HEK293T (cell line): ENCODE measurements around the gene DIO3.
"Not testable (repeated sequence)": the region's sequence is repeated elsewhere in the genome, so short reads cannot be mapped to it uniquely, and the experiment has no call there.

Experiments used
- CTCF ChIA-PET: fragments of 350-600 bp; formaldehyde crosslinking; extraction: SDS; loops from one replicate; lab custom pipeline; 2021; ENCODE audit warnings: antibody characterized with exemption, inconsistent platforms; lab: Yijun Ruan, JAX
- POLR2A ChIA-PET: fragments of 350-600 bp; formaldehyde crosslinking; extraction: SDS; loops from one replicate; lab custom pipeline; 2020; ENCODE audit warnings: antibody characterized with exemption, inconsistent platforms; lab: Yijun Ruan, JAX
- DNase-seq: peaks from one replicate; pipeline ENCODE4 v3.0.0; 2012; ENCODE audit warnings: mixed read lengths; ENCODE audit errors: extremely low spot score
- ARNT ChIP-seq: fragments of 450-650 bp; IDR thresholded peaks from 2 replicates; pipeline ENCODE4 v1.6.1; 2017; ENCODE audit warnings: mild to moderate bottlenecking
- BHLHE40 ChIP-seq: fragments of 450-650 bp; IDR thresholded peaks from 2 replicates; pipeline ENCODE4 v1.6.1; 2016; ENCODE audit warnings: mild to moderate bottlenecking, moderate library complexity, borderline replicate concordance
- CTBP1 ChIP-seq: fragments of 450-650 bp; IDR thresholded peaks from 2 replicates; pipeline ENCODE4 v1.6.1; 2016; ENCODE audit warnings: borderline replicate concordance
- ELF4 ChIP-seq: fragments of 450-650 bp; IDR thresholded peaks from 2 replicates; pipeline ENCODE4 v1.6.1; 2017; ENCODE audit warnings: antibody characterized with exemption
- FOXA1 ChIP-seq: fragments of 450-650 bp; IDR thresholded peaks from 2 replicates; pipeline ENCODE4 v1.6.1; 2016; ENCODE audit warnings: mild to moderate bottlenecking
- FOXK2 ChIP-seq: fragments of 450-650 bp; IDR thresholded peaks from 2 replicates; pipeline ENCODE4 v1.6.1; 2016; ENCODE audit warnings: mild to moderate bottlenecking
- FOXM1 ChIP-seq: fragments of 450-650 bp; IDR thresholded peaks from 2 replicates; pipeline ENCODE4 v1.6.1; 2017; ENCODE audit warnings: mild to moderate bottlenecking, borderline replicate concordance
- HDGF ChIP-seq: fragments of 450-650 bp; IDR thresholded peaks from 2 replicates; pipeline ENCODE4 v1.6.1; 2017; ENCODE audit warnings: antibody characterized with exemption, borderline replicate concordance
- L3MBTL2 ChIP-seq: fragments of 450-650 bp; conservative IDR thresholded peaks from 2 replicates; pipeline ENCODE4 v1.6.1; 2016; ENCODE audit warnings: mild to moderate bottlenecking
- LEF1 ChIP-seq: fragments of 450-650 bp; IDR thresholded peaks from 2 replicates; pipeline ENCODE4 v1.6.1; 2017; ENCODE audit warnings: mild to moderate bottlenecking, borderline replicate concordance
- NFRKB ChIP-seq: fragments of 450-650 bp; IDR thresholded peaks from 2 replicates; pipeline ENCODE4 v1.6.1; 2016; ENCODE audit warnings: mild to moderate bottlenecking, moderate library complexity
- PKNOX1 ChIP-seq: fragments of 450-650 bp; IDR thresholded peaks from 2 replicates; pipeline ENCODE4 v1.6.1; 2016
- SP1 ChIP-seq: fragments of 450-650 bp; IDR thresholded peaks from 2 replicates; pipeline ENCODE4 v1.6.1; 2017
- SUZ12 ChIP-seq: fragments of 450-650 bp; IDR thresholded peaks from 2 replicates; pipeline ENCODE4 v1.6.1; 2016; ENCODE audit warnings: mild to moderate bottlenecking
- TARDBP ChIP-seq: fragments of 450-650 bp; IDR thresholded peaks from 2 replicates; pipeline ENCODE4 v1.6.1; 2016
- ZNF384 ChIP-seq: fragments of 450-650 bp; IDR thresholded peaks from 2 replicates; pipeline ENCODE4 v1.6.1; 2016

The DIO3 gene

GRCh38 chr14:101549154-101549553, 12.1 kb upstream of the DIO3 start:
- CTCF ChIA-PET = no interaction called here
- no peak for DNase-seq
- POLR2A ChIA-PET = no interaction called here
- TF ChIP-seq L3MBTL2 (no peak), CTBP1 (no peak), HDGF (no peak)

- DNase-seq, CTCF ChIA-PET, POLR2A ChIA-PET: not testable (repeated sequence)
Observed at GRCh38 chr14:101550202-101550912, 10.9 kb upstream of the DIO3 start.

- ChIA-PET CTCF (no interaction called here), POLR2A (no interaction called here)
- TF ChIP-seq BHLHE40 (no peak), FOXK2 (no peak), ZNF384 (no peak), FOXM1 (no peak), SP1 (no peak), PKNOX1 (no peak), CTBP1 (no peak), ARNT (no peak), SUZ12 (no peak), TARDBP (no peak), HDGF (no peak)
- no peak for DNase-seq
Observed at GRCh38 chr14:101551729-101552595, 9.3 kb upstream of the DIO3 start.

GRCh38 chr14:101552786-101553231, 8.5 kb upstream of the DIO3 start:
- no peak for DNase-seq
- POLR2A ChIA-PET = no interaction called here
- CTCF ChIA-PET = no interaction called here
- TF ChIP-seq FOXM1 = no peak
- TF ChIP-seq LEF1 = no peak
- no peak for TF ChIP-seq L3MBTL2
- TF ChIP-seq ELF4 = no peak
- TF ChIP-seq ARNT = no peak
- no peak for TF ChIP-seq ZNF384
- TF ChIP-seq PKNOX1 = no peak
- no peak for TF ChIP-seq CTBP1
- TF ChIP-seq FOXK2 = no peak
- TF ChIP-seq TARDBP = no peak

- ChIA-PET CTCF (no interaction called here), POLR2A (no interaction called here)
- TF ChIP-seq HDGF (no peak), L3MBTL2 (no peak), PKNOX1 (no peak), ARNT (no peak), FOXK2 (no peak), SUZ12 (no peak), ELF4 (no peak), FOXA1 (no peak), BHLHE40 (no peak), LEF1 (no peak), CTBP1 (no peak)
- no peak for DNase-seq
Observed at GRCh38 chr14:101553393-101553792, 7.9 kb upstream of the DIO3 start.

GRCh38 chr14:101553931-101554330, 7.4 kb upstream of the DIO3 start:
- POLR2A ChIA-PET = no interaction called here
- DNase-seq = no peak
- CTCF ChIA-PET = no interaction called here
- TF ChIP-seq ZNF384 (no peak), FOXA1 (no peak), NFRKB (no peak), HDGF (no peak), ELF4 (no peak), PKNOX1 (no peak), SP1 (no peak), L3MBTL2 (no peak), FOXM1 (no peak), CTBP1 (no peak), TARDBP (no peak), FOXK2 (no peak), LEF1 (no peak), BHLHE40 (no peak), ARNT (no peak), SUZ12 (no peak)
